Kidney (tissue), 14 donors: ENCODE measurements around the gene ZG16. TPM values are rescaled to one million over a fixed set of nuclear protein-coding genes. Genes with fewer than 3 reads are reported as not detected.
A peak's percentile ranks its signal among the peaks of the same experiment; 100 is the strongest.

Experiments used
- DNase-seq, 5 donors: peaks; one replicate each; pipeline ENCODE4 v3.0.0-alpha.2; 2013 to 2020
- FAIRE-seq: peaks from 2 replicates; lab custom pipeline; 2012; peaks lifted over from hg19 to GRCh38; lab: Jason Lieb, UNC
- H3K27ac ChIP-seq, 2 donors: one replicate each; pipeline ENCODE4 v1.7.0; 2013; ENCODE audit warnings: low read depth in 2 of 2, low read length in 2 of 2, inconsistent platforms in 1 of 2
- H3K27me3 ChIP-seq: one replicate; pipeline ENCODE4 v1.7.1; 2013; ENCODE audit warnings: low read length, inconsistent platforms; ENCODE audit not compliant: control insufficient read depth, insufficient read depth
- H3K36me3 ChIP-seq, 3 donors: one replicate each; pipeline versions ENCODE4 v1.7.0 to v1.7.1; 2013; ENCODE audit warnings: low read length in 3 of 3, control low read depth in 1 of 3, inconsistent platforms in 1 of 3; ENCODE audit not compliant: insufficient read depth in 3 of 3, control insufficient read depth in 2 of 3
- H3K4me1 ChIP-seq, 3 donors: one replicate each; pipeline versions ENCODE4 v1.7.0 to v1.7.1; 2013; ENCODE audit warnings: low read length in 3 of 3, inconsistent platforms in 1 of 3, low read depth in 1 of 3; ENCODE audit not compliant: control insufficient read depth in 2 of 3, insufficient read depth in 2 of 3
- H3K4me3 ChIP-seq, 3 donors: one replicate each; pipeline versions ENCODE4 v1.7.0 to v1.8.1; 2013; ENCODE audit warnings: low read length in 3 of 3, control low read depth in 1 of 3, inconsistent platforms in 1 of 3
- H3K9ac ChIP-seq, 3 donors: one replicate each; pipeline versions ENCODE4 v1.7.0 to v1.7.1; 2013; ENCODE audit warnings: low read length in 3 of 3, control low read depth in 1 of 3, inconsistent platforms in 1 of 3
- H3K9me3 ChIP-seq, 3 donors: one replicate each; pipeline versions ENCODE4 v1.7.0 to v1.7.1; 2013; ENCODE audit warnings: low read length in 3 of 3, control low read depth in 1 of 3, inconsistent platforms in 1 of 3; ENCODE audit not compliant: control insufficient read depth in 2 of 3, insufficient read depth in 1 of 3
- intact Hi-C: fragments of 100-400 bp; cut with DNase I; formaldehyde crosslinking; loops from one replicate; pipeline ENCODE4 v1.11.1; 2022
- polyA plus RNA-seq: library from polyadenylated mRNA; stranded (reverse); fragments of 350-450 nt; fragmentation: Illumina TruSeq; extraction: RNeasy Lipid Tissue Mini Kit (QIAGEN cat#74804); gene quantifications from one replicate; pipeline ENCODE4 v1.2.3, GENCODE V29; 2014; ENCODE audit warnings: low read depth, low replicate concordance; ENCODE audit not compliant: insufficient read depth
- total RNA-seq: library from RNA; stranded (reverse); fragmentation: NEBNext Ultra II Directional; extraction: Animal tissue kit (Norgen Biotek cat#: 25700); gene quantifications from one replicate; pipeline ENCODE4 v1.2.1, GENCODE V29; 2021
- TF ChIP-seq, protein P1 (sequence below): IDR thresholded peaks from 3 replicates; pipeline ENCODE4 v1.5.1; 2012; ENCODE audit warnings: mild to moderate bottlenecking, moderate library complexity, borderline replicate concordance; ENCODE audit not compliant: insufficient read depth; ENCODE audit errors: extremely low read depth
- donor health status: control.
- donor health status: control.
- donor health status: control.
- donor health status: control.
- donor health status: control.
- donor health status: DM: yes; HTN: yes; CAD: no.
- donor health status: Normal renal cell carcinoma (clear cell type).

Gene ZG16
- total and polyA plus RNA-seq, 2 donors from 2014 or later: not detected

DNA sequence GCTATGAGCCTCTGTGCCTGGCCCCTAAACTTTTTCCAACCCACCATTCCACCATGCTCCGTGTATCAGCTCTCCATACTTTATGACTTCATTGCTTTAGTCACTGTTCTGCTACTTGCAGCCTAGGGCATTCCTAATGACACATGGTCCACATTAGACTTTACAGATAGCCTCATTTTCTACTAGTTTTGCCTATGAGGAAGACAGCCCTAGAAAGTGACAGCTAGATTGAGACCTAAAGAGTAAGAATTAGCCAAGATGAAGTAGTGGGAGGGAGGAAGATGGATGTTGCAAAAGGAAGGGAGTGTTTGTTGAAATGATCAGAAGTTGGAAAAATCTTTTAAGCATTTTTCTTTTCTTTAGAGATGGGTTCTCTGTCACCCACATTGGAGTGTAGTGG is 43.3 kb upstream of the ZG16 start:
- Histone ChIP-seq H3K4me1 (no peaks in the 10 kb centered on the region), H3K4me3 (no peak overlapping the region), H3K9ac (no peak overlapping the region), H3K9me3 (peaks cover 0 to 2% (median 0%) of the 10 kb centered on the region in 3 donors), H3K27ac (no peak overlapping the region), H3K36me3 (no peaks in the 10 kb centered on the region), H3K27me3 (no peaks in the 10 kb centered on the region)
- TF ChIP-seq, protein P1, sequence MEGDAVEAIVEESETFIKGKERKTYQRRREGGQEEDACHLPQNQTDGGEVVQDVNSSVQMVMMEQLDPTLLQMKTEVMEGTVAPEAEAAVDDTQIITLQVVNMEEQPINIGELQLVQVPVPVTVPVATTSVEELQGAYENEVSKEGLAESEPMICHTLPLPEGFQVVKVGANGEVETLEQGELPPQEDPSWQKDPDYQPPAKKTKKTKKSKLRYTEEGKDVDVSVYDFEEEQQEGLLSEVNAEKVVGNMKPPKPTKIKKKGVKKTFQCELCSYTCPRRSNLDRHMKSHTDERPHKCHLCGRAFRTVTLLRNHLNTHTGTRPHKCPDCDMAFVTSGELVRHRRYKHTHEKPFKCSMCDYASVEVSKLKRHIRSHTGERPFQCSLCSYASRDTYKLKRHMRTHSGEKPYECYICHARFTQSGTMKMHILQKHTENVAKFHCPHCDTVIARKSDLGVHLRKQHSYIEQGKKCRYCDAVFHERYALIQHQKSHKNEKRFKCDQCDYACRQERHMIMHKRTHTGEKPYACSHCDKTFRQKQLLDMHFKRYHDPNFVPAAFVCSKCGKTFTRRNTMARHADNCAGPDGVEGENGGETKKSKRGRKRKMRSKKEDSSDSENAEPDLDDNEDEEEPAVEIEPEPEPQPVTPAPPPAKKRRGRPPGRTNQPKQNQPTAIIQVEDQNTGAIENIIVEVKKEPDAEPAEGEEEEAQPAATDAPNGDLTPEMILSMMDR: no peak
- intact Hi-C loops: no loop called here
- FAIRE-seq (no peak), DNase-seq (no peak)

DNA sequence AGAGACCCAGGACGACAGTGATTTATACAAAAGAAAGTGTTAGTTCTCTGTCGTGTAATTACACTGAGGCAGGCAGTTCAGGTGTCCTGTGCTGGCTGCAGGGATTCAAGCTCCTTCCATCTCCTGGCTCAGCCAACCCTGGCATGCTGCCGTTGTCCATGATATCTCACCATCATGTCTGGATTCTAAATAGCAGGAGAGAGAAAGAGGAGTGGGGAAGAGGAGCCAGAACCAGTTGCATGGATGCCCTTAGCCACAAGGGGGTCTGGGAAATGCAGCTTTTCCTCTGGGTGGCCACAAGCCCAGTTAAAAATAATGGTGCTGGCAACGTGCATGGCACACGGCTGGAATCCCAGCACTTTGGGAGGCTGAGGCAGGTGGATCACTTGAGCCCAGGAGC is 41.9 kb upstream of the ZG16 start:
- peaks cover 0 to 2% (median 0%) of the 10 kb centered on the region in 3 donors for H3K9me3 ChIP-seq
- intact Hi-C loops: no loop called here
- H3K4me1 ChIP-seq: no peaks in the 10 kb centered on the region
- H3K27ac ChIP-seq: no peak overlapping the region
- no peaks in the 10 kb centered on the region for H3K36me3 ChIP-seq
- FAIRE-seq: no peak
- TF ChIP-seq, protein P1: no peak
- no peak overlapping the region for H3K4me3 ChIP-seq
- H3K27me3 ChIP-seq: no peaks in the 10 kb centered on the region
- DNase-seq: peak in 1 of 5 donors; percentile 13
- no peak overlapping the region for H3K9ac ChIP-seq

DNA sequence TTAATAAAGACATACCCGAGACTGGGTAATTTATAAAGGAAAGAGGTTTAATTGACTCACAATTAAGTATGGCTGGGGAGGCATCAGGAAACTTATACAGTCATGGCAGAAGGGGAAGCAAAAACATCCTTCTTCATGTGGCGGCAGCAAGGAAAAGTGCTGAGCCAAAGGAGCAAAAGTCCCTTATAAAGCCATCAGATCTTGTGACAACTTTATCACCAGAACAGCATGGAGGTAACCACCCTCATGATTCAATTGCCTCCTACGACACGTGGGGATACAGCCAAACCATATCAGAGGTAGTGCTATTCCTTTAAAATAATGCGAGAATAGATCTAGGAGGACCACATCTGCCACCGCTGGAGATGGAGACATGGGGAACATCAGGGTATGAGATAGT is 41.3 kb upstream of the ZG16 start:
- peaks cover 0 to 2% (median 0%) of the 10 kb centered on the region in 3 donors for H3K9me3 ChIP-seq
- TF ChIP-seq, protein P1: no peak
- H3K9ac ChIP-seq: no peak overlapping the region
- no peaks in the 10 kb centered on the region for H3K4me1 ChIP-seq
- H3K36me3 ChIP-seq: no peaks in the 10 kb centered on the region
- FAIRE-seq: no peak
- no peak overlapping the region for H3K27ac ChIP-seq
- H3K4me3 ChIP-seq: no peak overlapping the region
- no peak for DNase-seq
- no peaks in the 10 kb centered on the region for H3K27me3 ChIP-seq
- intact Hi-C loops: no loop called here

DNA sequence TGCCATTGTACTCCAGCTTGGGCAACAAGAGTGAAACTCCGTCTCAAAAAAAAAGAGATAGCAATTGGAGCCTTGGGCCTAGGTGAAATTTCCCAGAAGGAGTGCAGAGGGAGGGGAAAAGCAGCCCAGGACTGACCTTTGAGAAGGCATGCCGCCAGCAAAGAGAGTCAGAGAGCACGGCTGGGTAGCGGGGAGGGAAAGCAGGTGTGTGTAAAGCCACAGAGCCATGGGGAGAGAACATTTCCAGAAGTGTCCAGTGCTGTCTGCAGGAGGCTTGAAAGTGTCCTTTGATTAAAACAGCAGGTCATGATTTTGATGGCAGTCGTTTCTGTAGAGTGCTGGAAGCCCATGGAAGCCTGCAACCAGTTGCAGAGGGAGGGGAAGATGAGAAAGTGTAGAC is 40.3 kb upstream of the ZG16 start:
- intact Hi-C loops: no loop called here
- Histone ChIP-seq H3K36me3 (no peaks in the 10 kb centered on the region), H3K27me3 (no peaks in the 10 kb centered on the region), H3K4me3 (no peak overlapping the region), H3K27ac (no peak overlapping the region), H3K9me3 (peaks cover 0 to 2% (median 0%) of the 10 kb centered on the region in 3 donors), H3K9ac (no peak overlapping the region), H3K4me1 (no peaks in the 10 kb centered on the region)
- DNase-seq (no peak), FAIRE-seq (no peak)
- TF ChIP-seq, protein P1: no peak
